SK-N-MC (cell line): ENCODE results near the gene DLGAP1.

Experiments
- EZH2 ChIP-seq: fragments of 200-600 bp; sonication (generic); IDR thresholded peaks from one replicate; pipeline ENCODE4 v1.6.1; 2017; ENCODE audit warnings: antibody characterized with exemption
- FOXP2 ChIP-seq: optimal IDR thresholded peaks from 2 replicates; pipeline ENCODE3; 2011; ENCODE audit warnings: mild to moderate bottlenecking, moderate library complexity; ENCODE audit not compliant: insufficient read depth; ENCODE audit errors: extremely low read length, control extremely low read depth
- POLR2AphosphoS5 ChIP-seq: IDR thresholded peaks from 2 replicates; pipeline ENCODE4 v1.6.1; 2012; ENCODE audit warnings: mild to moderate bottlenecking, low read depth, low read length, borderline replicate concordance

DNA sequence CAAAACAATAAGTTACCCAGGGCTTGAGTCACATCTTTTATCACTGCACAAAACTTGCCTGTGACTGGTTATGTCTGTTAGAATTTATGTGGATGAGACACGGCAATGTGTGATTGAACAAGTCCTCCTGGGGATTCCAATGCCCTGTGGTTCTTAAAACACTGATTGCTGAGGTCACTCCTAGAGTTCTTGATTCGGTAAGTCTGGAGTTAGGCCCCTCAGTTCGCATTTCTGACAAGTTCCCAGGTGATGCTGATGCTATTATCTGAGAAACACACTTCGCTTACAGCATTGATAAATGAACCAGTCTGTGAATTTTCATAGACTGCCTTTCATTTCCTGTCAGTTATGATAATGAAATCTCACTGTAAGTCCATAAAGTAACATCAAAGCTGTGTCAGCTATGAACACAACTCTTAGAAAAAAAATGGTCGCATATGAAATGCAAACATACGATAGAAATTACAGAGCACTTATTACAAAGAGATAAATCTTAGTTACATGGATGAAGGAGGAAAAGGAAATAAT is 214.0 kb downstream of the DLGAP1 start:
- TF ChIP-seq POLR2AphosphoS5 (no peak), EZH2 (no peak), FOXP2 (no peak)
